MM.1S (cell line): ENCODE measurements around the gene HAND1.

Experiments used
- EZH2 ChIP-seq: fragments of 300-600 bp; sonication (generic); optimal IDR thresholded peaks from 2 replicates; pipeline ENCODE3; 2017; ENCODE audit warnings: low read depth, mild to moderate bottlenecking, antibody characterized with exemption, low read length, mixed read lengths
- EZH2phosphoT487 ChIP-seq: fragments of 300-600 bp; sonication (generic); IDR thresholded peaks from 2 replicates; pipeline ENCODE4 v1.6.1; 2018; ENCODE audit warnings: antibody characterized with exemption, low read length
- TF ChIP-seq, protein P1 (sequence below): fragments of 300-600 bp; sonication (generic); IDR thresholded peaks from 2 replicates; pipeline ENCODE4 v1.5.1; 2016; ENCODE audit warnings: antibody characterized with exemption, low read length, mixed read lengths

DNA sequence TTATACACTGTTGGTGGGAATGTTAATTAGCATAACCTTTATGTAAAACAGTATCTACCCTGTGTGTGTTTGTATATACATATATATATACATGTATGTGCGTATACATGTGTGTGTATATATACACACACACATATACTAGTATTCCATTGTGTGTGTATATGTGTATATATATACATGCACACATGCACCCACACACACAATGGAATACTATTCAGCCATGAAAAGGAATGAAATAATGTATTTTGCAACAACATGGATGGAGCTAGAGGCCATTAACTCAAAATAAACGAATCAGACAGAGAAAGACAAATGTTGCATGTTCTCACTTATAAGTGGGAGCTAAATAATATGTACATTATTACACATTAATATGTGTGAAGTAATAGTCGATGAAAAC lies 49.8 kb downstream of the HAND1 start:
- TF ChIP-seq, protein P1, sequence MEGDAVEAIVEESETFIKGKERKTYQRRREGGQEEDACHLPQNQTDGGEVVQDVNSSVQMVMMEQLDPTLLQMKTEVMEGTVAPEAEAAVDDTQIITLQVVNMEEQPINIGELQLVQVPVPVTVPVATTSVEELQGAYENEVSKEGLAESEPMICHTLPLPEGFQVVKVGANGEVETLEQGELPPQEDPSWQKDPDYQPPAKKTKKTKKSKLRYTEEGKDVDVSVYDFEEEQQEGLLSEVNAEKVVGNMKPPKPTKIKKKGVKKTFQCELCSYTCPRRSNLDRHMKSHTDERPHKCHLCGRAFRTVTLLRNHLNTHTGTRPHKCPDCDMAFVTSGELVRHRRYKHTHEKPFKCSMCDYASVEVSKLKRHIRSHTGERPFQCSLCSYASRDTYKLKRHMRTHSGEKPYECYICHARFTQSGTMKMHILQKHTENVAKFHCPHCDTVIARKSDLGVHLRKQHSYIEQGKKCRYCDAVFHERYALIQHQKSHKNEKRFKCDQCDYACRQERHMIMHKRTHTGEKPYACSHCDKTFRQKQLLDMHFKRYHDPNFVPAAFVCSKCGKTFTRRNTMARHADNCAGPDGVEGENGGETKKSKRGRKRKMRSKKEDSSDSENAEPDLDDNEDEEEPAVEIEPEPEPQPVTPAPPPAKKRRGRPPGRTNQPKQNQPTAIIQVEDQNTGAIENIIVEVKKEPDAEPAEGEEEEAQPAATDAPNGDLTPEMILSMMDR = no peak
- TF ChIP-seq EZH2phosphoT487 = no peak
- no peak for TF ChIP-seq EZH2
